HG03469 (cell line): ENCODE measurements around the gene BRCC3.
"Not testable (repeated sequence)": the region's sequence is repeated elsewhere in the genome, so short reads cannot be mapped to it uniquely, and the experiment has no call there.

Experiments used
- ATAC-seq: cut with Tn5 transposase; IDR thresholded peaks from one replicate; pipeline ENCODE4 v1.9.1; 2021; ENCODE audit warnings: mild to moderate bottlenecking, moderate library complexity, moderate number of reproducible peaks; ENCODE audit not compliant: unreplicated experiment

Gene BRCC3

GRCh38 chrX:155143959-155144548 lies 72.7 kb downstream of the BRCC3 start:
- no peak for ATAC-seq

- no peak for ATAC-seq
Observed at GRCh38 chrX:155144926-155145325, 73.6 kb downstream of the BRCC3 start.

GRCh38 chrX:155147612-155148011 lies 76.3 kb downstream of the BRCC3 start:
- ATAC-seq: not testable (repeated sequence)

- not testable (repeated sequence) for ATAC-seq
Observed at GRCh38 chrX:155148166-155148565, 76.9 kb downstream of the BRCC3 start.

- ATAC-seq: no peak
Observed at GRCh38 chrX:155148724-155149537, 77.6 kb downstream of the BRCC3 start.

GRCh38 chrX:155169881-155170280 lies 98.6 kb downstream of the BRCC3 start:
- no peak for ATAC-seq
